GM23338 (cell line): ENCODE results near the gene NXN. TPM values are rescaled to one million over a fixed set of nuclear protein-coding genes. Genes with fewer than 3 reads are reported as not detected.

Experiments used
- ATAC-seq: fragments of 200-7000 bp; cut with Tn5 transposase; 3 replicates; pipeline ENCODE4 v1.9.1; 2020
- DNase-seq: peaks from one replicate; pipeline ENCODE4 v3.0.0-alpha.2; 2015; ENCODE audit warnings: low spot score
- H2AFZ ChIP-seq: fragments of 200-600 bp; sonication (generic); 2 replicates; pipeline ENCODE4 v1.8.0; 2016; ENCODE audit warnings: antibody characterized with exemption, mild to moderate bottlenecking, moderate library complexity
- H3F3A ChIP-seq: fragments of 200-600 bp; sonication (generic); replicated peaks from 2 replicates; pipeline ENCODE4 v1.8.0; 2017; ENCODE audit warnings: antibody characterized with exemption, mixed run types, low read depth
- H3K27ac ChIP-seq: fragments of 200-600 bp; sonication (generic); 2 replicates; pipeline ENCODE4 v1.6.1; 2016; ENCODE audit warnings: low read depth
- H3K27me3 ChIP-seq: fragments of 200-600 bp; sonication (generic); 2 replicates; pipeline ENCODE4 v1.8.0; 2016; ENCODE audit warnings: mild to moderate bottlenecking, mixed run types, moderate library complexity; ENCODE audit not compliant: insufficient read depth
- H3K36me3 ChIP-seq: fragments of 200-600 bp; sonication (generic); 2 replicates; pipeline ENCODE4 v1.8.0; 2016; ENCODE audit warnings: mild to moderate bottlenecking; ENCODE audit not compliant: insufficient read depth
- H3K4me1 ChIP-seq: fragments of 200-600 bp; sonication (generic); 2 replicates; pipeline ENCODE4 v1.8.0; 2016; ENCODE audit warnings: mild to moderate bottlenecking, moderate library complexity; ENCODE audit not compliant: insufficient read depth
- H3K4me2 ChIP-seq: fragments of 200-600 bp; sonication (generic); 2 replicates; pipeline ENCODE4 v1.7.1; 2017; ENCODE audit warnings: mixed run types
- H3K4me3 ChIP-seq: fragments of 200-600 bp; sonication (generic); 2 replicates; pipeline ENCODE4 v1.6.1; 2016; ENCODE audit warnings: mixed run types
- H3K79me2 ChIP-seq: fragments of 200-600 bp; sonication (generic); replicated peaks from 2 replicates; pipeline ENCODE4 v1.8.0; 2017; ENCODE audit warnings: mild to moderate bottlenecking; ENCODE audit not compliant: insufficient read depth
- H3K9me2 ChIP-seq: fragments of 200-600 bp; sonication (generic); 2 replicates; pipeline ENCODE4 v1.8.0; 2017; ENCODE audit not compliant: insufficient read depth
- H4K20me1 ChIP-seq: fragments of 200-600 bp; sonication (generic); replicated peaks from 2 replicates; pipeline ENCODE4 v1.8.0; 2017; ENCODE audit warnings: mild to moderate bottlenecking; ENCODE audit not compliant: insufficient read depth
- H3K27ac Mint-ChIP-seq: 2 replicates; pipeline ENCODE4 v1.8.0; 2020; ENCODE audit warnings: inconsistent platforms, mild to moderate bottlenecking, moderate library complexity, mixed read lengths
- H3K27me3 Mint-ChIP-seq: 3 replicates; pipeline ENCODE4 v1.8.0; 2022; ENCODE audit warnings: low read depth, mild to moderate bottlenecking, moderate library complexity, mixed read lengths, inconsistent platforms; ENCODE audit not compliant: insufficient read depth, poor library complexity
- H3K36me3 Mint-ChIP-seq: 3 replicates; pipeline ENCODE4 v1.8.0; 2021; ENCODE audit warnings: low read depth, mild to moderate bottlenecking, inconsistent platforms, moderate library complexity, mixed read lengths
- H3K4me1 Mint-ChIP-seq: 3 replicates; pipeline ENCODE4 v1.8.0; 2020; ENCODE audit warnings: mild to moderate bottlenecking, inconsistent platforms, mixed read lengths
- H3K4me3 Mint-ChIP-seq: 3 replicates; pipeline ENCODE4 v1.8.0; 2021; ENCODE audit warnings: moderate library complexity, mild to moderate bottlenecking, inconsistent platforms, mixed read lengths
- H3K9me3 Mint-ChIP-seq: 3 replicates; pipeline ENCODE4 v1.8.0; 2020; ENCODE audit warnings: moderate library complexity, mild to moderate bottlenecking, inconsistent platforms, mixed read lengths
- CREB1 ChIP-seq: fragments of 250-450 bp; sonication (Bioruptor Pico); IDR thresholded peaks from 2 replicates; pipeline ENCODE4 v1.5.0; 2020; ENCODE audit warnings: low read depth, mild to moderate bottlenecking, moderate library complexity
- EZH2phosphoT487 ChIP-seq: fragments of 200-600 bp; sonication (generic); IDR thresholded peaks from one replicate; pipeline ENCODE4 v1.8.1; 2018; ENCODE audit warnings: antibody characterized with exemption; ENCODE audit not compliant: unreplicated experiment
- JUNB ChIP-seq: IDR thresholded peaks from one replicate; pipeline ENCODE4 v1.6.1; 2016; ENCODE audit warnings: antibody characterized with exemption; ENCODE audit not compliant: unreplicated experiment
- NANOG ChIP-seq: IDR thresholded peaks from 2 replicates; pipeline ENCODE4 v1.6.1; 2016; ENCODE audit warnings: antibody characterized with exemption, borderline replicate concordance
- POLR2AphosphoS5 ChIP-seq: IDR thresholded peaks from 2 replicates; pipeline ENCODE4 v1.6.1; 2016; ENCODE audit warnings: antibody characterized with exemption, low read depth
- STAT1 ChIP-seq: IDR thresholded peaks from one replicate; pipeline ENCODE4 v1.6.1; 2016; ENCODE audit warnings: antibody characterized with exemption; ENCODE audit not compliant: unreplicated experiment
- ZNF114 ChIP-seq: fragments of 250-450 bp; sonication (Bioruptor Pico); IDR thresholded peaks from 2 replicates; pipeline ENCODE4 v1.5.0; 2020; ENCODE audit warnings: mild to moderate bottlenecking, moderate library complexity
- ZNF331 ChIP-seq: fragments of 250-450 bp; sonication (Bioruptor Pico); IDR thresholded peaks from 2 replicates; pipeline ENCODE4 v1.5.0; 2020; ENCODE audit warnings: low read depth, mild to moderate bottlenecking, moderate library complexity
- polyA plus RNA-seq: library from polyadenylated mRNA; unstranded; fragments of >200 nt; fragmentation: Nextera tagmentation; extraction: Ambion mirVana; gene quantifications from 2 replicates; pipeline ENCODE4 v1.2.1, GENCODE V29; 2016
- total RNA-seq: library from RNA; depleted of rRNA; stranded (reverse); fragments of >200 nt; shearing (Covaris generic); gene quantifications from 2 replicates; pipeline ENCODE4 v1.2.3, GENCODE V29; 2014
- TF ChIP-seq, protein P1 (sequence below): IDR thresholded peaks from 2 replicates; pipeline ENCODE4 v1.6.1; 2016; ENCODE audit warnings: antibody characterized with exemption
- TF ChIP-seq, protein P2 (sequence below): fragments of 250-450 bp; sonication (Bioruptor Pico); IDR thresholded peaks from 2 replicates; pipeline ENCODE4 v1.5.0; 2020; ENCODE audit warnings: mild to moderate bottlenecking, moderate library complexity
- TF ChIP-seq, protein P3 (sequence below), 2 experiments: fragments of 200-600 bp in 1 of 2; sonication (generic) in 1 of 2; conservative IDR thresholded peaks; 2 replicates each; pipeline versions ENCODE4 v1.5.1 to v1.6.1; 2016 to 2017; ENCODE audit warnings: antibody characterized with exemption in 2 of 2, low read depth in 2 of 2, mild to moderate bottlenecking in 2 of 2, moderate library complexity in 1 of 2

The NXN gene
- total and polyA plus RNA-seq, 2 experiments from 2014 or later = 31.8 to 105 TPM

DNA sequence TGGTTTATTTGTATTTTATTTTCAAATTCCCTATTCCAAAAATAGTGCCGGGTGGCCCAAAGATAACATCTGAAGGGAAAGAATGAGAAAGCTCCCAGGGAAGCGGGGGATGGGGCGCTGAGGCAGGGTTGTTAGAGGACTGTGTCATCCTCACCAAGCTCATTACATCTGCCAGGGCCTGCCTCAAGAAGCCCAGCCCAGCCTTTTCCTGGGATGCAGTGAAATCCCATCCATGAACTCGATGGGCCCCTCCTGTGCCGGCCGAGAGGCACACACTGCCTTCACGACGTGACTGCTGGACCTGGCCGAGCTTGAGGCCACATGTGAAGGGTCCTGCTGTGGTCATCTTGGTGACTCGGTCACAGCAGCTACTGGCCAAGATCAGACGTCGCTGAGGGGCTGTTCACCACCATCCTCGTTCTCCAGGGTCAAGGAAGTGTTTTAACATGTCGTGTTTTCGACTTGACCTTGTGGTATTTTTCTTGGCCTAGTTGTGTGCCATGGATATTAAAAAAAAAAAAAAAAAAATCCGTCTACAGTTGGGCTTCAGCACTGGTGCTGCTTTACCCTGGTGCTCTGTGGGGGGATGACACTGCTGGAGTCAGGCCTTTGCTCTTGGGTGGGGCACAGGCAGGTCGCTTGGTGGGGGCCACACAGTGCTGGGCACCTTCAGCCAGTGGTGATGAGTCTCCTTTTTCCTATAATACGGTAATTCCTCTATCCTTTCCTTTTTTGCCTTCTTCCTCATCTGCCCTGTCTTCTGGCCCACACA lies 22.2 kb upstream of the NXN start:
- no peaks in the 10 kb centered on the region for H3K27me3 ChIP-seq
- H3K4me3 ChIP-seq = no peak overlapping the region
- no peak for ATAC-seq
- no peak for TF ChIP-seq JUNB
- TF ChIP-seq POLR2AphosphoS5 = no peak
- TF ChIP-seq, protein P1, sequence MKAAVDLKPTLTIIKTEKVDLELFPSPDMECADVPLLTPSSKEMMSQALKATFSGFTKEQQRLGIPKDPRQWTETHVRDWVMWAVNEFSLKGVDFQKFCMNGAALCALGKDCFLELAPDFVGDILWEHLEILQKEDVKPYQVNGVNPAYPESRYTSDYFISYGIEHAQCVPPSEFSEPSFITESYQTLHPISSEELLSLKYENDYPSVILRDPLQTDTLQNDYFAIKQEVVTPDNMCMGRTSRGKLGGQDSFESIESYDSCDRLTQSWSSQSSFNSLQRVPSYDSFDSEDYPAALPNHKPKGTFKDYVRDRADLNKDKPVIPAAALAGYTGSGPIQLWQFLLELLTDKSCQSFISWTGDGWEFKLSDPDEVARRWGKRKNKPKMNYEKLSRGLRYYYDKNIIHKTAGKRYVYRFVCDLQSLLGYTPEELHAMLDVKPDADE = no peak
- TF ChIP-seq, protein P2, sequence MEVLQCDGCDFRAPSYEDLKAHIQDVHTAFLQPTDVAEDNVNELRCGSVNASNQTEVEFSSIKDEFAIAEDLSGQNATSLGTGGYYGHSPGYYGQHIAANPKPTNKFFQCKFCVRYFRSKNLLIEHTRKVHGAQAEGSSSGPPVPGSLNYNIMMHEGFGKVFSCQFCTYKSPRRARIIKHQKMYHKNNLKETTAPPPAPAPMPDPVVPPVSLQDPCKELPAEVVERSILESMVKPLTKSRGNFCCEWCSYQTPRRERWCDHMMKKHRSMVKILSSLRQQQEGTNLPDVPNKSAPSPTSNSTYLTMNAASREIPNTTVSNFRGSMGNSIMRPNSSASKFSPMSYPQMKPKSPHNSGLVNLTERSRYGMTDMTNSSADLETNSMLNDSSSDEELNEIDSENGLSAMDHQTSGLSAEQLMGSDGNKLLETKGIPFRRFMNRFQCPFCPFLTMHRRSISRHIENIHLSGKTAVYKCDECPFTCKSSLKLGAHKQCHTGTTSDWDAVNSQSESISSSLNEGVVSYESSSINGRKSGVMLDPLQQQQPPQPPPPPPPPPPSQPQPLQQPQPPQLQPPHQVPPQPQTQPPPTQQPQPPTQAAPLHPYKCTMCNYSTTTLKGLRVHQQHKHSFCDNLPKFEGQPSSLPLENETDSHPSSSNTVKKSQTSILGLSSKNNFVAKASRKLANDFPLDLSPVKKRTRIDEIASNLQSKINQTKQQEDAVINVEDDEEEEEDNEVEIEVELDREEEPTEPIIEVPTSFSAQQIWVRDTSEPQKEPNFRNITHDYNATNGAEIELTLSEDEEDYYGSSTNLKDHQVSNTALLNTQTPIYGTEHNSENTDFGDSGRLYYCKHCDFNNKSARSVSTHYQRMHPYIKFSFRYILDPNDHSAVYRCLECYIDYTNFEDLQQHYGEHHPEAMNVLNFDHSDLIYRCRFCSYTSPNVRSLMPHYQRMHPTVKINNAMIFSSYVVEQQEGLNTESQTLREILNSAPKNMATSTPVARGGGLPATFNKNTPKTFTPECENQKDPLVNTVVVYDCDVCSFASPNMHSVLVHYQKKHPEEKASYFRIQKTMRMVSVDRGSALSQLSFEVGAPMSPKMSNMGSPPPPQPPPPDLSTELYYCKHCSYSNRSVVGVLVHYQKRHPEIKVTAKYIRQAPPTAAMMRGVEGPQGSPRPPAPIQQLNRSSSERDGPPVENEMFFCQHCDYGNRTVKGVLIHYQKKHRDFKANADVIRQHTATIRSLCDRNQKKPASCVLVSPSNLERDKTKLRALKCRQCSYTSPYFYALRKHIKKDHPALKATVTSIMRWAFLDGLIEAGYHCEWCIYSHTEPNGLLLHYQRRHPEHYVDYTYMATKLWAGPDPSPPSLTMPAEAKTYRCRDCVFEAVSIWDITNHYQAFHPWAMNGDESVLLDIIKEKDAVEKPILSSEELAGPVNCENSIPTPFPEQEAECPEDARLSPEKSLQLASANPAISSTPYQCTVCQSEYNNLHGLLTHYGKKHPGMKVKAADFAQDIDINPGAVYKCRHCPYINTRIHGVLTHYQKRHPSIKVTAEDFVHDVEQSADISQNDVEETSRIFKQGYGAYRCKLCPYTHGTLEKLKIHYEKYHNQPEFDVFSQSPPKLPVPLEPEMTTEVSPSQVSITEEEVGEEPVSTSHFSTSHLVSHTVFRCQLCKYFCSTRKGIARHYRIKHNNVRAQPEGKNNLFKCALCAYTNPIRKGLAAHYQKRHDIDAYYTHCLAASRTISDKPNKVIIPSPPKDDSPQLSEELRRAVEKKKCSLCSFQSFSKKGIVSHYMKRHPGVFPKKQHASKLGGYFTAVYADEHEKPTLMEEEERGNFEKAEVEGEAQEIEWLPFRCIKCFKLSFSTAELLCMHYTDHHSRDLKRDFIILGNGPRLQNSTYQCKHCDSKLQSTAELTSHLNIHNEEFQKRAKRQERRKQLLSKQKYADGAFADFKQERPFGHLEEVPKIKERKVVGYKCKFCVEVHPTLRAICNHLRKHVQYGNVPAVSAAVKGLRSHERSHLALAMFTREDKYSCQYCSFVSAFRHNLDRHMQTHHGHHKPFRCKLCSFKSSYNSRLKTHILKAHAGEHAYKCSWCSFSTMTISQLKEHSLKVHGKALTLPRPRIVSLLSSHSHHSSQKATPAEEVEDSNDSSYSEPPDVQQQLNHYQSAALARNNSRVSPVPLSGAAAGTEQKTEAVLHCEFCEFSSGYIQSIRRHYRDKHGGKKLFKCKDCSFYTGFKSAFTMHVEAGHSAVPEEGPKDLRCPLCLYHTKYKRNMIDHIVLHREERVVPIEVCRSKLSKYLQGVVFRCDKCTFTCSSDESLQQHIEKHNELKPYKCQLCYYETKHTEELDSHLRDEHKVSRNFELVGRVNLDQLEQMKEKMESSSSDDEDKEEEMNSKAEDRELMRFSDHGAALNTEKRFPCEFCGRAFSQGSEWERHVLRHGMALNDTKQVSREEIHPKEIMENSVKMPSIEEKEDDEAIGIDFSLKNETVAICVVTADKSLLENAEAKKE (CRISPR knock-in tag) = no peak
- no peak for TF ChIP-seq CREB1
- TF ChIP-seq ZNF331 = no peak
- TF ChIP-seq, protein P3, sequence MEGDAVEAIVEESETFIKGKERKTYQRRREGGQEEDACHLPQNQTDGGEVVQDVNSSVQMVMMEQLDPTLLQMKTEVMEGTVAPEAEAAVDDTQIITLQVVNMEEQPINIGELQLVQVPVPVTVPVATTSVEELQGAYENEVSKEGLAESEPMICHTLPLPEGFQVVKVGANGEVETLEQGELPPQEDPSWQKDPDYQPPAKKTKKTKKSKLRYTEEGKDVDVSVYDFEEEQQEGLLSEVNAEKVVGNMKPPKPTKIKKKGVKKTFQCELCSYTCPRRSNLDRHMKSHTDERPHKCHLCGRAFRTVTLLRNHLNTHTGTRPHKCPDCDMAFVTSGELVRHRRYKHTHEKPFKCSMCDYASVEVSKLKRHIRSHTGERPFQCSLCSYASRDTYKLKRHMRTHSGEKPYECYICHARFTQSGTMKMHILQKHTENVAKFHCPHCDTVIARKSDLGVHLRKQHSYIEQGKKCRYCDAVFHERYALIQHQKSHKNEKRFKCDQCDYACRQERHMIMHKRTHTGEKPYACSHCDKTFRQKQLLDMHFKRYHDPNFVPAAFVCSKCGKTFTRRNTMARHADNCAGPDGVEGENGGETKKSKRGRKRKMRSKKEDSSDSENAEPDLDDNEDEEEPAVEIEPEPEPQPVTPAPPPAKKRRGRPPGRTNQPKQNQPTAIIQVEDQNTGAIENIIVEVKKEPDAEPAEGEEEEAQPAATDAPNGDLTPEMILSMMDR (conservative IDR thresholded peaks at IDR 0.05; ENCODE audit: low read depth in 2 of 2) = no peak
- no peak for TF ChIP-seq ZNF114 (CRISPR knock-in tag)
- no peak for TF ChIP-seq NANOG
- TF ChIP-seq STAT1 = no peak
- no peak for TF ChIP-seq EZH2phosphoT487
- H3K4me2 ChIP-seq = no peak overlapping the region
- Mint-ChIP-seq H3K9me3 (no peaks in the 10 kb centered on the region), H3K4me1 (peaks cover 24% of the 10 kb centered on the region), H3K27me3 (peaks cover 9% of the 10 kb centered on the region), H3K27ac (no peak overlapping the region), H3K4me3 (no peak overlapping the region), H3K36me3 (peaks cover 46% of the 10 kb centered on the region)
- peaks cover 16% of the 10 kb centered on the region for H3F3A ChIP-seq
- no peak overlapping the region for H2AFZ ChIP-seq
- H3K79me2 ChIP-seq = peaks cover 18% of the 10 kb centered on the region
- H3K36me3 ChIP-seq = peaks cover 23% of the 10 kb centered on the region; the same call in 1 of the 2 replicates
- H3K27ac ChIP-seq = no peak overlapping the region
- DNase-seq = no peak
- H3K9me2 ChIP-seq = no peaks in the 10 kb centered on the region
- peaks cover 22% of the 10 kb centered on the region for H4K20me1 ChIP-seq
- H3K4me1 ChIP-seq = peaks cover 7% of the 10 kb centered on the region
